Skeletal muscle tissue (tissue), 4 donors: ENCODE data around the gene KRT74. TPM values are rescaled to one million over a fixed set of nuclear protein-coding genes. Genes with fewer than 3 reads are reported as not detected.

ENCODE experiments used
- H3K27ac ChIP-seq: one replicate; pipeline ENCODE4 v1.7.0; 2013; ENCODE audit warnings: mild to moderate bottlenecking, low read depth, low read length, inconsistent platforms
- H3K27me3 ChIP-seq, 3 donors: one replicate each; pipeline ENCODE4 v1.7.0; 2013; ENCODE audit warnings: low read length in 3 of 3; ENCODE audit not compliant: control insufficient read depth in 3 of 3, insufficient read depth in 3 of 3
- H3K36me3 ChIP-seq, 3 donors: one replicate each; pipeline ENCODE4 v1.7.0; 2013; ENCODE audit warnings: low read length in 3 of 3; ENCODE audit not compliant: control insufficient read depth in 3 of 3, insufficient read depth in 3 of 3
- H3K4me1 ChIP-seq, 3 donors: one replicate each; pipeline ENCODE4 v1.7.0; 2013; ENCODE audit warnings: low read length in 3 of 3, mild to moderate bottlenecking in 3 of 3; ENCODE audit not compliant: control insufficient read depth in 3 of 3, insufficient read depth in 3 of 3
- H3K4me3 ChIP-seq, 3 donors: one replicate each; pipeline ENCODE4 v1.7.0; 2013; ENCODE audit warnings: low read length in 3 of 3
- H3K9ac ChIP-seq, 3 donors: one replicate each; pipeline ENCODE4 v1.7.0; 2013; ENCODE audit warnings: low read length in 3 of 3, mild to moderate bottlenecking in 3 of 3, moderate library complexity in 2 of 3, low read depth in 1 of 3
- H3K9me3 ChIP-seq, 3 donors: one replicate each; pipeline ENCODE4 v1.7.0; 2013; ENCODE audit warnings: low read length in 3 of 3; ENCODE audit not compliant: control insufficient read depth in 3 of 3
- total RNA-seq: library from RNA; depleted of rRNA; stranded (reverse); fragments of >200 nt; gene quantifications from one replicate; pipeline ENCODE4 v1.2.3, GENCODE V29; 2014
- donor health status: Osteomylitis.

KRT74 gene
- total RNA-seq, 1 donor from 2014 or later = not detected

DNA sequence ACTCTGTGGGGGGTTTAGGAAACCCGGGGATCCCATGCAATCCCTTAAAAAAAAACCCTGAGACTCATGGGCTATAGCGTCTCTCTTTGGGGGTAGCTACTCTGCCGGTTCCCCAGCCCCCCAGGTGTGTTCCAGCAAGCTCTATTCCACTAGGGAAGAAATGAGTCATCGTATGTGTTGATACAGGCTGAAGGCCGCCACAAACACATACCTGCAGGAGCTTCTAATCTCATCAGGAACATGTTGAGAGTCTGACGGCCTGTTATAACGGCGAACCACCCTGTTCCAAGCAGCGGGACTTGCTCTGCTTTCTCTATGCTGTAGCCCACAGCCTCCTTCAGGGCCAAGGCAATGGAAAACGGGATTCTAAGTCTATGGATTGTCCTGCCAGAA is 52.5 kb downstream of the KRT74 start:
- Histone ChIP-seq H3K36me3 (no peaks in the 10 kb centered on the region), H3K4me1 (peaks cover 0 to 4% (median 2%) of the 10 kb centered on the region in 3 donors), H3K4me3 (no peak overlapping the region)

DNA sequence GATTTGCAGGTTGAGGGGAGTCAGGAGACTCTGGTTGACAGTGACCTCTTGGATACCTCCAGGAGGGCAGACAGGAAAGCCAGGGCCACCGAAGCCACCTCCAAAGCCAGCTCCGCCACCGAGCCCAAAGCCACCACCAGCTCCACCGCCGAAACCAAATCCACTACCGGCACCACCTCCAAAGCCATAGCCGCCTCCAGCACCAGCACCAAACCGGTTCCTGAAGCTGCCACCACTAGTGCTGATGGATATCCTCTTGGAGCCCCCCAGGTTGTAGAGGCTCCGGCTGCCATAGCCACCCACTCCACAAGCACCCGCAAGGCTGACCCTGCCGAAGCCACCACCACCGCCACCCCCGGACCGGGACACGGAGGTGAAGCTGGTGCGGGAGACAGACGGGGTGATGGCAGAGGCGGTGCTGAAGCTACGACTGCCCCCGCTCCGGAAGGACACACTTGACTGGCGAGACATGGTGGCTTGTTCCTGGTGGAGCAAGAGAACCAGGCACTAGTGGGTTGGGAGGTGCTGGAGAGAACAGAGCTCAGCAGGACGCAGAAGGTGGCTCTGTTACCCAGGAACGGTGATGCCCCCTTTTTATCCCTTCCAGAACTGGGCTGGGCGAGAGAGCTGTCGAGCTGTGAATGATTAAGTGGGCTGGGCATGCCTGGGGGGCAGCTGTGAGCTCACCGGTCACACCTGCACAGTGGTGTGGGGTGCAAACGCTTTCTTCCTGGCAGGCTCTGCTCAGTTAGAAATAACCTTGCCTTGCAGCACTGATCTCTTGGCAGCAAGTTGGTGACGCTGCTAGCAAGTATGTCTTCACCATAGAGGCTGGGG is 53.6 kb downstream of the KRT74 start, which contains the start of gene KRT5:
TSS of gene KRT5 (minus strand) at position 569 of the 837 bp plus-strand sequence. CDS start at position 471, 98 bp downstream.
- peaks cover 0 to 4% (median 2%) of the 10 kb centered on the region in 3 donors for H3K4me1 ChIP-seq
- no peaks in the 10 kb centered on the region for H3K36me3 ChIP-seq
- peaks cover 4 to 9% (median 5%) of the 10 kb centered on the region in 3 donors for H3K27me3 ChIP-seq
- no peak within 1 kb of the TSS for H3K9ac ChIP-seq
- no peaks in the 10 kb centered on the region for H3K9me3 ChIP-seq
- H3K27ac ChIP-seq = no peak within 1 kb of the TSS
- H3K4me3 ChIP-seq = no peak within 1 kb of the TSS

More for the DNA sequence above, 52.5 kb downstream of the KRT74 start:
- no peak overlapping the region for H3K27ac ChIP-seq
- peaks cover 3 to 14% (median 8%) of the 10 kb centered on the region in 3 donors for H3K27me3 ChIP-seq
- no peaks in the 10 kb centered on the region for H3K9me3 ChIP-seq
- H3K9ac ChIP-seq = no peak overlapping the region

DNA sequence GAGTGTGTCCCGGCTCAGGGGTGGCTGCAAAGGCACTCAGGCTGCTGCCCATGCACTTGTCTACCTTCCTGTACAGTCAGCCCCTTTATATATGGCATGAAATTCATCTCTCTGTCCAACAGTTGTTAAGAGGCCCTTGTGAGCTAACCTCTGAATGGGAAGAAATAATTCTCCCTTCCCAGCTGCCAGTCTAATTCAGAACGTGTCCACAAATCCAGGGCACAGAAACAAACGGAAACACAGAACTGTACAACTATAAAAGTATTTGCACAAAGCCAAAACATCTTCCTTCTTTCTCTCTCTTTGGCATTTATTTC is 54.3 kb downstream of the KRT74 start:
- no peak overlapping the region for H3K27ac ChIP-seq
- no peaks in the 10 kb centered on the region for H3K9me3 ChIP-seq
- no peak overlapping the region for H3K9ac ChIP-seq
- no peaks in the 10 kb centered on the region for H3K36me3 ChIP-seq
- peaks cover 0 to 4% (median 2%) of the 10 kb centered on the region in 3 donors for H3K4me1 ChIP-seq
- no peak overlapping the region for H3K4me3 ChIP-seq
- H3K27me3 ChIP-seq = peaks cover 5 to 8% (median 5%) of the 10 kb centered on the region in 3 donors

DNA sequence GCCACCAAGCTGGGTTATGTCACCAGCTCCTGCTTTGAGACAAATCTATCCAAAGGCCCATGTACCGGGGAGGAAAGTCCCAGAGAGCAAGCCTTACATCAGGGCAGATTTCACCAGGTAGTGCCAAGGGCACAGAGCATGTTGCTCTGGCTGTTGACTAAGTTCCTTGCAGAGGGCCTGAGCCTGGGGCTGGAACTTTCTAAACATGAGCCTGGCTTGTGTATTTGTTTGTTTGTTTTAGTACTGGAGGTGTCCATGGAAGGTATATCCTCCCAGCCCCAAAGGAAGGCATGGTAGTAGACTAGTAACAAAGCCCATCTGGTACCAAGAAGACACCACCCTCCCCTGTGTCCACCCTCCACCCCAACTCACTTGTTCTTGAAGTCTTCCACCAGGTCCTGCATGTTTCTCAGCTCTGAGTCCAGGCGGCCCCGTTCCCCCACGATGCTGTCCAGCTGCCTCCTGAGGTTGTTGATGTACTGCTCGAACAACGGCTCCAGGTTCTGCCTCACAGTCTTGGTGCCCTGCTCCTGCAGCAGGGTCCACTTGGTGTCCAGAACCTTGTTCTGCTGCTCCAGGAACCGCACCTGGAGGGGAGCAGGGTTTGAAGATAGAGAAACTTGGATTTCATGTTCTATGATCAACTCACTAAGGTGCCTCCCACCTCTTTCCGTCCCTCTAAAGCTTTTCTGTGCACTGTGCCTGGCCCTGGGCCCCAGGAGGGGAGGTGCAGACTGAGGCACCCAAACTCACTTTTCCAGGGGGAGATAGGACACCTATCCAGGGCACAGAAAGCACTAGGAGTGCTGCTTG is 54.9 kb downstream of the KRT74 start:
- no peaks in the 10 kb centered on the region for H3K9me3 ChIP-seq
- peaks cover 0 to 4% (median 2%) of the 10 kb centered on the region in 3 donors for H3K4me1 ChIP-seq
- no peak overlapping the region for H3K27ac ChIP-seq
- no peaks in the 10 kb centered on the region for H3K36me3 ChIP-seq
- no peak overlapping the region for H3K4me3 ChIP-seq
- H3K27me3 ChIP-seq = peaks cover 5 to 8% (median 5%) of the 10 kb centered on the region in 3 donors
- no peak overlapping the region for H3K9ac ChIP-seq

GRCh38 chr12:52517888-52518287 is 55.8 kb downstream of the KRT74 start:
- no peak overlapping the region for H3K27ac ChIP-seq
- no peaks in the 10 kb centered on the region for H3K36me3 ChIP-seq
- H3K9ac ChIP-seq = no peak overlapping the region
- H3K4me3 ChIP-seq = no peak overlapping the region
- no peaks in the 10 kb centered on the region for H3K9me3 ChIP-seq
- peaks cover 0 to 4% (median 2%) of the 10 kb centered on the region in 3 donors for H3K4me1 ChIP-seq
- H3K27me3 ChIP-seq = peaks cover 5 to 8% (median 5%) of the 10 kb centered on the region in 3 donors

- Histone ChIP-seq H3K4me3 (no peak overlapping the region), H3K9me3 (no peaks in the 10 kb centered on the region), H3K4me1 (peaks cover 0 to 2% (median under 1%) of the 10 kb centered on the region in 3 donors), H3K27me3 (peaks cover 5 to 8% (median 5%) of the 10 kb centered on the region in 3 donors), H3K36me3 (no peaks in the 10 kb centered on the region), H3K9ac (no peak overlapping the region), H3K27ac (no peak overlapping the region)
Observed at GRCh38 chr12:52517005-52517835, 56.4 kb downstream of the KRT74 start.

GRCh38 chr12:52515927-52516831 is 57.5 kb downstream of the KRT74 start:
- Histone ChIP-seq H3K27ac (no peak overlapping the region), H3K36me3 (no peaks in the 10 kb centered on the region), H3K4me1 (peaks cover 0 to under 1% (median 0%) of the 10 kb centered on the region in 3 donors), H3K9ac (no peak overlapping the region), H3K27me3 (peaks cover 5 to 13% (median 8%) of the 10 kb centered on the region in 3 donors), H3K9me3 (peaks cover 0 to 3% (median 0%) of the 10 kb centered on the region in 3 donors), H3K4me3 (no peak overlapping the region)
